Heart left ventricle (tissue), 16 donors: Measurements from ENCODE around the gene TTK. TPM values are rescaled to one million over a fixed set of nuclear protein-coding genes. Genes with fewer than 3 reads are reported as not detected.
A peak's percentile ranks its signal among the peaks of the same experiment; 100 is the strongest.

ENCODE experiments used
- ATAC-seq, 4 donors: fragments of 200-7000 bp; cut with Tn5 transposase; one replicate each; pipeline ENCODE4 v1.9.1; 2020 to 2022; ENCODE audit warnings: moderate library complexity in 4 of 4, mild to moderate bottlenecking in 3 of 4, moderate number of reproducible peaks in 1 of 4
- DNase-seq, 5 donors: peaks; one replicate each; pipeline ENCODE4 v3.0.0-alpha.2; 2020
- H3K27ac ChIP-seq, 12 donors: fragments of 200-600 bp; sonication (generic) in 4 of 12; one replicate each; pipeline versions ENCODE4 v1.5.0 to v1.8.0; 2016 to 2022; ENCODE audit warnings: mild to moderate bottlenecking in 2 of 12
- H3K27me3 ChIP-seq, 9 donors: fragments of 200-600 bp; sonication (generic) in 2 of 9; one replicate each; pipeline versions ENCODE4 v1.5.1 to v1.8.0; 2016 to 2022; ENCODE audit warnings: mild to moderate bottlenecking in 3 of 9
- H3K36me3 ChIP-seq, 9 donors: fragments of 200-600 bp; sonication (generic) in 2 of 9; one replicate each; pipeline versions ENCODE4 v1.5.0 to v1.8.0; 2018 to 2022; ENCODE audit warnings: mild to moderate bottlenecking in 2 of 9
- H3K4me1 ChIP-seq, 12 donors: fragments of 200-600 bp; sonication (generic) in 4 of 12; one replicate each; pipeline versions ENCODE4 v1.5.0 to v1.8.0; 2016 to 2022; ENCODE audit warnings: mild to moderate bottlenecking in 3 of 12
- H3K4me3 ChIP-seq, 12 donors: fragments of 200-600 bp; sonication (generic) in 4 of 12; one replicate each; pipeline versions ENCODE4 v1.5.0 to v1.8.0; 2017 to 2022; ENCODE audit warnings: mild to moderate bottlenecking in 9 of 12, moderate library complexity in 4 of 12
- H3K9me3 ChIP-seq, 12 donors: fragments of 200-600 bp; sonication (generic) in 4 of 12; one replicate each; pipeline versions ENCODE4 v1.5.0 to v1.8.0; 2016 to 2022; ENCODE audit warnings: mild to moderate bottlenecking in 1 of 12
- CTCF ChIP-seq, 12 donors: fragments of 200-600 bp; sonication (generic) in 4 of 12; IDR thresholded peaks; one replicate each; pipeline versions ENCODE4 v1.5.0 to v1.8.0; 2018 to 2022; ENCODE audit warnings: antibody characterized with exemption in 12 of 12, mild to moderate bottlenecking in 5 of 12
- POLR2A ChIP-seq, 2 donors: fragments of 450-650 bp; IDR thresholded peaks; one replicate each; pipeline ENCODE4 v1.6.1; 2017; ENCODE audit warnings: antibody characterized with exemption in 2 of 2, mild to moderate bottlenecking in 2 of 2, moderate library complexity in 2 of 2
- WGBS, 4 donors: extraction: QIAGEN DNeasy Blood & Tissue Kit in 2 of 4; methylation state at CpG; one replicate each; pipeline versions ENCODE4 v1.1.5 to v1.1.7; 2013 to 2018; 5-methylcytosine and 5-hydroxymethylcytosine counted together
- intact Hi-C, 10 donors: fragments of 100-400 bp; cut with DNase I; formaldehyde crosslinking; loops; one replicate each; pipeline versions ENCODE4 v1.11.1 to v1.14.2; 2022
- long read RNA-seq, 3 donors: library from polyadenylated mRNA; unstranded; transcript quantifications; one replicate each; pipeline ENCODE4 v2.0.0, GENCODE V29; 2020 to 2021
- polyA plus RNA-seq, 2 donors: library from polyadenylated mRNA; stranded (reverse); fragments of 200-250 nt; gene quantifications; one replicate each; pipeline ENCODE4 v1.2.3, GENCODE V29; 2013
- total RNA-seq, 9 donors: library from RNA; depleted of rRNA in 2 of 9; stranded (reverse); fragments of >200 nt in 2 of 9; fragmentation: NEBNext Ultra II Directional in 3 of 9; extraction: Animal tissue kit (Norgen Biotek cat#: 25700) in 3 of 9; gene quantifications; one replicate each; pipeline versions ENCODE4 v1.1.0 to v1.2.4, GENCODE V29; 2016 to 2023
- donor health status: ischemic (EF 13 %, LVEDD 7.1; RV severe dilation, severe dysfunction).
- donor health status: healthy with polysubstance abuse.
- donor health status: DM: no; HTN: yes; CAD: no.
- donor health status: DM: no; HTN: no; CAD: no.
- donor health status: ischemic (EF 25% LVEDD 6.9; RV normal size, moderate dysfunction).
- donor health status: ischemic (EF 25% LVEDD 5.7; RV mildly dilated, moderate dysfunction).
- donor health status: healthy.
- donor health status: DM: yes; HTN: yes; CAD: no.
- donor health status: ischemic (EF 35%, LVEDD 5.7; RV mildly dilated, moderate dysfunction).
- donor health status: nonischemic (EF 11% LVEDD 7.7; RV severe dilation, severe dysfunction).
- donor health status: DM: yes; HTN: yes; CAD: no.
- donor health status: PGD.
- donor health status: ischemic (EF 29% LVEDD 5.4; RV normal size, mild dysfunction).
- donor health status: nonischemic (EF 23%, LVEDD 6.1; RV moderate dilation, normal function).

The TTK gene
- total RNA-seq (1 to 10 TPM in 1 of 9 donors, under 1 TPM in 6, not detected in 2; 0.12 to 2.9 (median 0.48) TPM), polyA plus RNA-seq (under 1 TPM; 0.04 to 0.12 TPM)
- long read RNA-seq, donor 1: 0 reads
- long read RNA-seq, donor 2: 0 reads
- long read RNA-seq, donor 3, partial matches to known transcripts: 0 of 1 reads
- long read RNA-seq, donor 3, other reads (novel, unspliced or antisense): 0 of 1 reads

GRCh38 chr6:80004173-80005072 is at the start of gene TTK:
Gene TTK (plus strand): TSS chr6:80004649. CDS start chr6:80005844, 1,195 bp downstream.
- ATAC-seq (peak; percentile 99 to 100 (median 100)), DNase-seq (peak; percentile 91 to 95 (median 94))
- TF ChIP-seq POLR2A (IDR thresholded peaks at IDR 0.05): peak in 1 of 2 donors; percentile 69
- TF ChIP-seq CTCF (IDR thresholded peaks at IDR 0.05): no peak
- Histone ChIP-seq H3K4me1 (peaks cover 0 to 16% (median 9%) of the 10 kb centered on the region in 12 donors), H3K27ac (peak within 1 kb of the TSS in 11 of 12 donors; percentile 67 to 89 (median 85)), H3K9me3 (no peaks in the 10 kb centered on the region), H3K27me3 (no peaks in the 10 kb centered on the region), H3K4me3 (peak within 1 kb of the TSS; percentile 49 to 83 (median 69)), H3K36me3 (no peaks in the 10 kb centered on the region)
- intact Hi-C loops: loop anchor here in 6 of 10 donors (1.0 to 10.0 kb wide), 4 partner anchors 100 to 103 kb away; partner anchors contain the start of gene BCKDHB (in 6 of the 6)
- WGBS, 4 donors: 0 to 2% (median 1%) methylated on average over 30 to 56 of the region's 56 CpGs

GRCh38 chr6:79954849-79955248 is 49.6 kb upstream of the TTK start:
- TF ChIP-seq CTCF (IDR thresholded peaks at IDR 0.05) (no peak), POLR2A (IDR thresholded peaks at IDR 0.05) (no peak)
- no peaks in the 10 kb centered on the region for H3K4me1 ChIP-seq
- intact Hi-C loops: loop anchor here in 1 of 10 donors (10.0 kb wide), 1 partner anchor 130 kb away; no protein-coding TSS in a partner anchor

DNA sequence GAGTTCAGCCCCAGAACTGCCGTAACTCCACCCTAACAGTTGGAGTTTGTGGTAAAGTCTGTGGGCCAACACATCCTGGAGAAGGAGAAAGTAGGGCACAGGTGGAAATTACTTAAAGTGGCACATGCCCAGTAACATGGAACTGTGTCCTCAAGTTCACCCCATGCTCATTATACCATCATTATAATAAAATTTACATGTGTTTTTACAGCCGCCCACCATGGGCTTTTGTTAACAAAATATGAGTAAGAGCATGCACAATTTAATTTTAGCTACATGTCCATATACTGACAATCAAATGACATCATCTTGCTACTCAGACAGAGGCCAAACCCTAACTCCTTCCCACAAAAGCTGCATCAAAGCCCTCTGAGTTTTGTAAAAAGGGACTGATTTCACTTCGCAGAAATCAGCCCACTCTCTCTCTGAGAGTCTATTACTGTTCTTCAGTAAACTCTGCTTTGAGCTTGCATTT is 39.8 kb upstream of the TTK start:
- DNase-seq (no peak), ATAC-seq (no peak)
- H3K36me3 ChIP-seq: no peaks in the 10 kb centered on the region
- WGBS, 4 donors: 81 to 87% (median 85%) methylated on average over 3 of the region's 3 CpGs
- TF ChIP-seq CTCF (IDR thresholded peaks at IDR 0.05) (no peak), POLR2A (IDR thresholded peaks at IDR 0.05) (no peak)
- H3K9me3 ChIP-seq: peaks cover 0 to 27% (median 0%) of the 10 kb centered on the region in 12 donors
- intact Hi-C loops: no loop called here
- no peaks in the 10 kb centered on the region for H3K4me1 ChIP-seq
- H3K4me3 ChIP-seq: no peak overlapping the region
- no peak overlapping the region for H3K27ac ChIP-seq
- H3K27me3 ChIP-seq: no peaks in the 10 kb centered on the region

More at GRCh38 chr6:79954849-79955248, 49.6 kb upstream of the TTK start:
- H3K9me3 ChIP-seq: no peaks in the 10 kb centered on the region
- no peak overlapping the region for H3K4me3 ChIP-seq
- ATAC-seq: no peak
- DNase-seq: no peak
- H3K36me3 ChIP-seq: no peaks in the 10 kb centered on the region
- no peak overlapping the region for H3K27ac ChIP-seq
- H3K27me3 ChIP-seq: no peaks in the 10 kb centered on the region

- no peak overlapping the region for H3K27ac ChIP-seq
- no peak overlapping the region for H3K4me3 ChIP-seq
- no peaks in the 10 kb centered on the region for H3K36me3 ChIP-seq
- DNase-seq (no peak), ATAC-seq (no peak)
- no peaks in the 10 kb centered on the region for H3K27me3 ChIP-seq
- intact Hi-C loops: no loop called here
- H3K9me3 ChIP-seq: peaks cover 0 to 45% (median 5%) of the 10 kb centered on the region in 12 donors
- TF ChIP-seq POLR2A (IDR thresholded peaks at IDR 0.05) (no peak), CTCF (IDR thresholded peaks at IDR 0.05) (no peak)
- H3K4me1 ChIP-seq: no peaks in the 10 kb centered on the region
Observed at GRCh38 chr6:79967178-79967577, 37.3 kb upstream of the TTK start.
